Activated CD8-positive, alpha-beta T cell treated with anti-CD3 and anti-CD28 coated beads for 36 hours (primary cell): Measurements from ENCODE around the gene ILF2. TPM values are rescaled to one million over a fixed set of nuclear protein-coding genes. Genes with fewer than 3 reads are reported as not detected.

Source experiments
- ATAC-seq: fragments of 200-7000 bp; cut with Tn5 transposase; one replicate; pipeline ENCODE4 v1.10.0; 2021; ENCODE audit warnings: mild to moderate bottlenecking, moderate library complexity
- CTCF ChIA-PET: fragments of 350-600 bp; sonication (Branson Sonifier 250); formaldehyde crosslinking; loops from one replicate; lab custom pipeline; 2021; ENCODE audit warnings: antibody characterized with exemption; lab: Charles Lee
- POLR2A ChIA-PET: fragments of 350-600 bp; sonication (Branson Sonifier 250); formaldehyde crosslinking; loops from one replicate; lab custom pipeline; 2021; ENCODE audit warnings: antibody characterized with exemption; lab: Charles Lee
- DNase-seq: peaks from one replicate; pipeline ENCODE4 v3.0.0-alpha.2; 2020
- H3K27ac Mint-ChIP-seq: one replicate; pipeline ENCODE4 v1.8.0; 2021; ENCODE audit warnings: mild to moderate bottlenecking, mixed read lengths
- H3K27me3 Mint-ChIP-seq: one replicate; pipeline ENCODE4 v1.8.0; 2021; ENCODE audit warnings: mixed read lengths
- H3K36me3 Mint-ChIP-seq: one replicate; pipeline ENCODE4 v1.8.0; 2021; ENCODE audit warnings: low read depth, mixed read lengths
- H3K4me1 Mint-ChIP-seq: one replicate; pipeline ENCODE4 v1.8.0; 2021; ENCODE audit warnings: low read depth, mixed read lengths
- H3K4me3 Mint-ChIP-seq: one replicate; pipeline ENCODE4 v1.8.0; 2021; ENCODE audit warnings: mild to moderate bottlenecking, moderate library complexity, mixed read lengths
- H3K9me3 Mint-ChIP-seq: one replicate; pipeline ENCODE4 v1.8.0; 2021; ENCODE audit warnings: mixed read lengths
- CTCF ChIP-seq: fragments of 200-600 bp; IDR thresholded peaks from one replicate; pipeline ENCODE4 v1.8.0; 2022; ENCODE audit warnings: antibody characterized with exemption, mild to moderate bottlenecking
- intact Hi-C: fragments of 100-400 bp; cut with micrococcal nuclease; formaldehyde crosslinking; loops from one replicate; pipeline ENCODE4 v1.10.0; 2022
- total RNA-seq, 2 experiments: library from RNA; stranded (reverse); gene quantifications; one replicate each; pipeline ENCODE4 v1.2.3, GENCODE V29; 2021

Gene ILF2
- total RNA-seq, 2 experiments from 2014 or later, result 328 to 333 TPM

DNA sequence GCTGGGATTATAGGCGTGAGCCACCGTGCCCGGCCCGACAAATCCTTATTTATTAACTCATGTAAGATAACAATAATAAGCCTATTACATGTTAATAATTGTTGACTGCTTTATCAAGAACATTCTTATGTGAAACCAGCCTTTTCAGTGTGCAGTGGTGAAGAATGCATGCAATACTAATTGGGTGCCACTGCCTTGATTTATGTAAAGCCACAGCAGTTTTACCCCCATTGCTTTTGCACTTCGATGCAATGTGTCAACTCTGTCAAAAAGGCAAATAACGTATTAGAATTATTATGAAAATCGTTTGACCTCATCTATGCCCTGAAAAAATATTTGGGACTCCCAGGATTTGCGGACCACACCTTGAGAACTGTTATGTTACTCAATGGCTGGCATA is 25.9 kb upstream of the ILF2 start:
- TF ChIP-seq CTCF, result no peak
- intact Hi-C loops, result no loop called here
- H3K36me3 Mint-ChIP-seq, result no peaks in the 10 kb centered on the region
- H3K4me3 Mint-ChIP-seq, result no peak overlapping the region
- no peaks in the 10 kb centered on the region for H3K9me3 Mint-ChIP-seq
- DNase-seq (no peak), ATAC-seq (no peak)
- no peak overlapping the region for H3K27ac Mint-ChIP-seq
- peaks cover 2% of the 10 kb centered on the region for H3K27me3 Mint-ChIP-seq
- CTCF ChIA-PET, result no interaction called here
- H3K4me1 Mint-ChIP-seq, result no peaks in the 10 kb centered on the region
- POLR2A ChIA-PET, result no interaction called here

- CTCF ChIA-PET, result no interaction called here
- TF ChIP-seq CTCF, result no peak
- Mint-ChIP-seq H3K27me3 (peaks cover 2% of the 10 kb centered on the region), H3K36me3 (no peaks in the 10 kb centered on the region), H3K4me3 (no peak overlapping the region), H3K9me3 (no peaks in the 10 kb centered on the region), H3K27ac (no peak overlapping the region), H3K4me1 (no peaks in the 10 kb centered on the region)
- POLR2A ChIA-PET, result no interaction called here
- ATAC-seq (no peak), DNase-seq (no peak)
- intact Hi-C loops, result no loop called here
Measured at GRCh38 chr1:153693466-153693865, 22.7 kb upstream of the ILF2 start.

GRCh38 chr1:153688736-153689328 is 18.0 kb upstream of the ILF2 start:
- Mint-ChIP-seq H3K27me3 (peaks cover 2% of the 10 kb centered on the region), H3K4me1 (no peaks in the 10 kb centered on the region), H3K36me3 (no peaks in the 10 kb centered on the region), H3K9me3 (no peaks in the 10 kb centered on the region), H3K4me3 (no peak overlapping the region), H3K27ac (no peak overlapping the region)
- POLR2A ChIA-PET, result no interaction called here
- TF ChIP-seq CTCF, result no peak
- CTCF ChIA-PET, result interaction anchor here (1.0 to 1.5 kb wide), 2 partner anchors 61 to 178 kb away, joined by 3 to 6 read pairs; no protein-coding TSS in a partner anchor
- DNase-seq (no peak), ATAC-seq (no peak)
- intact Hi-C loops, result no loop called here

- Mint-ChIP-seq H3K9me3 (no peaks in the 10 kb centered on the region), H3K4me3 (no peak overlapping the region), H3K36me3 (no peaks in the 10 kb centered on the region), H3K27ac (no peak overlapping the region), H3K4me1 (no peaks in the 10 kb centered on the region), H3K27me3 (peaks cover 2% of the 10 kb centered on the region)
- intact Hi-C loops, result no loop called here
- ChIA-PET POLR2A (no interaction called here), CTCF (interaction anchor here (1.0 kb wide), 1 partner anchor 177 kb away, joined by 3 read pairs; no protein-coding TSS in a partner anchor)
- no peak for DNase-seq
- TF ChIP-seq CTCF, result no peak
- ATAC-seq, result no peak
Measured at GRCh38 chr1:153688276-153688675, 17.5 kb upstream of the ILF2 start.

DNA sequence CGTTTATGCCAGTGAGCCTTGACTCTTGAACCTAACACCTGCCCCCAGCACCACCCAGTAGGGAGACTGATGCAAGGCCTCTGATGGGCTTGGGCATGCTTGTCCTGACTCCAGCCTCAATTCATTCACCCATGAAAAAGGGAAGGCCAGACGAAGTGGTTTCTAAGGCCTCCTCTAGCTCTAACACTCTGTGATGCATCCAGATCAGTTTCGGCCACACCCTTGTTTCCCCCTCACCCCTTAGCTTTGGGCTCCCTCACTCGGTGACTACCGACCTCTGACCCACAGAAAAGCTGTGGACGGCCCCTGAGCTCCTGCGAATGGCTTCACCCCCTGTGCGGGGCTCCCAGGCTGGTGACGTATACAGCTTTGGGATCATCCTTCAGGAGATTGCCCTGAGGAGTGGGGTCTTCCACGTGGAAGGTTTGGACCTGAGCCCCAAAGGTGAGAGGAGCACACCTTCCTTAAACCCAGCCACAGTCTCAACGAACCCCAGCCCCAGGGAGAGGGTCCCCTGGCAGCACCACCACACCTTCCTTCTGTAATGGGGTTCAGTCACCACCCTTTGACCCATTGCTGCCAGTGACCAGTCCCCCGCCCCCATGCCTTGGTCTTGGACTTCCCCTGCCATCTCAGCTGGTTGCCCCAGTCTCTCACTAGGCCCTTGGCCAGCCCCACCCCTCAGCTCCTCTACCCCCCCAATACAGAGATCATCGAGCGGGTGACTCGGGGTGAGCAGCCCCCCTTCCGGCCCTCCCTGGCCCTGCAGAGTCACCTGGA is 16.7 kb upstream of the ILF2 start:
- H3K9me3 Mint-ChIP-seq, result no peaks in the 10 kb centered on the region

More for the DNA sequence above, 16.7 kb upstream of the ILF2 start:
- H3K4me1 Mint-ChIP-seq, result no peaks in the 10 kb centered on the region
- CTCF ChIA-PET, result interaction anchor here (1.0 kb wide), 1 partner anchor 177 kb away, joined by 3 read pairs; no protein-coding TSS in a partner anchor
- no peak for DNase-seq
- no peak overlapping the region for H3K27ac Mint-ChIP-seq
- H3K4me3 Mint-ChIP-seq, result no peak overlapping the region
- intact Hi-C loops, result no loop called here
- H3K36me3 Mint-ChIP-seq, result no peaks in the 10 kb centered on the region
- TF ChIP-seq CTCF, result no peak
- ATAC-seq, result no peak
- POLR2A ChIA-PET, result no interaction called here
- peaks cover 2% of the 10 kb centered on the region for H3K27me3 Mint-ChIP-seq
